Epithelial cell of alveolus of lung (primary cell): ENCODE measurements around the gene NCR2. TPM values are rescaled to one million over a fixed set of nuclear protein-coding genes. Genes with fewer than 3 reads are reported as not detected.

ENCODE experiments used
- total RNA-seq: library from RNA; depleted of rRNA; stranded (reverse); fragments of >200 nt; gene quantifications from 2 replicates; pipeline ENCODE4 v1.2.1, GENCODE V29; 2015

NCR2 gene, protein sequence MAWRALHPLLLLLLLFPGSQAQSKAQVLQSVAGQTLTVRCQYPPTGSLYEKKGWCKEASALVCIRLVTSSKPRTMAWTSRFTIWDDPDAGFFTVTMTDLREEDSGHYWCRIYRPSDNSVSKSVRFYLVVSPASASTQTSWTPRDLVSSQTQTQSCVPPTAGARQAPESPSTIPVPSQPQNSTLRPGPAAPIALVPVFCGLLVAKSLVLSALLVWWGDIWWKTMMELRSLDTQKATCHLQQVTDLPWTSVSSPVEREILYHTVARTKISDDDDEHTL
- total RNA-seq, result not detected in 2 replicates

GRCh38 chr6:41335296-41335695 is at the start of gene NCR2:
Gene NCR2 (plus strand): TSS chr6:41335608. CDS start chr6:41335877, 269 bp downstream.

GRCh38 chr6:41286544-41287346 is 48.7 kb upstream of the NCR2 start, which contains the start of gene TREM1:
Gene TREM1 (minus strand): TSS chr6:41286682. CDS start chr6:41286655, 27 bp downstream.

Other genes starting within 250 kb of the NCR2 start
- gene TREML1, start 181.3 kb upstream of the NCR2 start, total RNA-seq, result not detected in 2 replicates
- gene TREM2, start 172.5 kb upstream of the NCR2 start, total RNA-seq, result not detected in 2 replicates
- gene TREML2, start 134.5 kb upstream of the NCR2 start, total RNA-seq, result under 0.01 TPM in 1 of 2 replicates, not detected in the other
- 0.13 TPM in 1 of 2 replicates, not detected in the other for gene TREML4, start 107.3 kb upstream of the NCR2 start, total RNA-seq
- gene TREM1, start 48.9 kb upstream of the NCR2 start, total RNA-seq, result 1.2 and 8.7 TPM in 2 replicates
- 9.8 and 11.7 TPM in 2 replicates for gene FOXP4, start 210.8 kb downstream of the NCR2 start, total RNA-seq